Adrenal gland (tissue), 5 donors: ENCODE measurements around the gene CCNI2.

Experiments
- CTCF ChIP-seq, 6 experiments: fragments of 450-650 bp in 4 of 6; fragments of 200-600 bp in 2 of 6; sonication (generic) in 1 of 6; IDR thresholded peaks; 1 replicate in 5 of 6; 2 replicates in 1 of 6; pipeline versions ENCODE4 v1.5.1 to v1.8.0; 2016 to 2021; ENCODE audit warnings: antibody characterized with exemption in 6 of 6, mild to moderate bottlenecking in 2 of 6, moderate library complexity in 1 of 6
- POLR2A ChIP-seq, 2 donors: fragments of 450-650 bp; IDR thresholded peaks; one replicate each; pipeline ENCODE4 v1.6.1; 2017; ENCODE audit warnings: antibody characterized with exemption in 2 of 2, mild to moderate bottlenecking in 2 of 2, moderate library complexity in 1 of 2
- donor health status: DM: no; HTN: no; CAD: no.

GRCh38 chr5:132778129-132778528, 30.9 kb downstream of the CCNI2 start:
- TF ChIP-seq POLR2A (IDR thresholded peaks at IDR 0.05), result no peak
- no peak for TF ChIP-seq CTCF (IDR thresholded peaks at IDR 0.05)
